Vagina (tissue), 2 donors: Measurements from ENCODE around the gene TBX10.

Experiments used
- POLR2AphosphoS5 ChIP-seq, 2 donors: sonication (generic); formaldehyde crosslinking; IDR thresholded peaks; one replicate each; pipeline ENCODE4 v1.9.0; 2017; ENCODE audit warnings: antibody characterized with exemption in 2 of 2, mild to moderate bottlenecking in 2 of 2, low read depth in 1 of 2; ENCODE audit not compliant: insufficient read depth in 1 of 2
- TF ChIP-seq, protein P1 (sequence below), 3 experiments: fragments of 450-650 bp in 2 of 3; fragments of 200-600 bp in 1 of 3; sonication (generic) in 1 of 3; IDR thresholded peaks; one replicate each; pipeline ENCODE4 v1.5.1; 2017 to 2019; ENCODE audit warnings: antibody characterized with exemption in 3 of 3, mild to moderate bottlenecking in 2 of 3, moderate library complexity in 2 of 3

DNA sequence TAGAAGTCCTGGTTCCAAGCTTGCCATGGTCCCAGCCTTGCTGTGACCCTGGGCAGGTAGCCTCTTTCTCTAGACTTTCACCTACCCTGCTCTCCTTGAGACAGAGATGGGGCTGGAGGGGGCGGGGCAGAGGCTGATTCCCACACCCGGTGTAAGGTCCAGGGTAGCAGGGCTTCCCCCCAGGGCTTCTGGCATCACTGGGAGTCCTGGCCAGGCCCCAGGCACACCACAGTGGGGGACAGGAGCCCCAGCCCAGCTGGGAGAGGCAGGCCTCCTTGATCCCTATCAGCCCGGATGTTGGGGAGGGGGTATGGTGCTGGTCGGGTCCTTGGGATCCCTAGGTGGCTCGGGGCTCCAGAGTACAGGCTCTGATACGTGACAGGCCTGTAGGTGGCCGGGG lies 8.2 kb downstream of the TBX10 start:
- TF ChIP-seq, protein P1, sequence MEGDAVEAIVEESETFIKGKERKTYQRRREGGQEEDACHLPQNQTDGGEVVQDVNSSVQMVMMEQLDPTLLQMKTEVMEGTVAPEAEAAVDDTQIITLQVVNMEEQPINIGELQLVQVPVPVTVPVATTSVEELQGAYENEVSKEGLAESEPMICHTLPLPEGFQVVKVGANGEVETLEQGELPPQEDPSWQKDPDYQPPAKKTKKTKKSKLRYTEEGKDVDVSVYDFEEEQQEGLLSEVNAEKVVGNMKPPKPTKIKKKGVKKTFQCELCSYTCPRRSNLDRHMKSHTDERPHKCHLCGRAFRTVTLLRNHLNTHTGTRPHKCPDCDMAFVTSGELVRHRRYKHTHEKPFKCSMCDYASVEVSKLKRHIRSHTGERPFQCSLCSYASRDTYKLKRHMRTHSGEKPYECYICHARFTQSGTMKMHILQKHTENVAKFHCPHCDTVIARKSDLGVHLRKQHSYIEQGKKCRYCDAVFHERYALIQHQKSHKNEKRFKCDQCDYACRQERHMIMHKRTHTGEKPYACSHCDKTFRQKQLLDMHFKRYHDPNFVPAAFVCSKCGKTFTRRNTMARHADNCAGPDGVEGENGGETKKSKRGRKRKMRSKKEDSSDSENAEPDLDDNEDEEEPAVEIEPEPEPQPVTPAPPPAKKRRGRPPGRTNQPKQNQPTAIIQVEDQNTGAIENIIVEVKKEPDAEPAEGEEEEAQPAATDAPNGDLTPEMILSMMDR (IDR thresholded peaks at IDR 0.05) = no peak
- no peak for TF ChIP-seq POLR2AphosphoS5 (IDR thresholded peaks at IDR 0.05; ENCODE audit: insufficient read depth in 1 of 2, low read depth in 1 of 2)
